DOHH2 (cell line): Measurements from ENCODE around the gene GFRA1.

Source experiments
- H3F3A ChIP-seq: fragments of 200-600 bp; sonication (generic), shearing (Covaris generic); 2 replicates; pipeline ENCODE4 v1.6.0; 2016; ENCODE audit warnings: antibody characterized with exemption, mild to moderate bottlenecking; ENCODE audit not compliant: control insufficient read depth, insufficient read depth
- H3K27ac ChIP-seq: fragments of 200-600 bp; sonication (generic); 2 replicates; pipeline ENCODE4 v1.5.1; 2014; ENCODE audit warnings: low read depth, mild to moderate bottlenecking, low read length, moderate library complexity
- H3K27me3 ChIP-seq: fragments of 200-600 bp; sonication (generic); 2 replicates; pipeline ENCODE4 v1.6.1; 2014; ENCODE audit warnings: mild to moderate bottlenecking, low read length, mixed read lengths; ENCODE audit not compliant: control insufficient read depth
- H3K36me3 ChIP-seq: fragments of 200-600 bp; sonication (generic); 2 replicates; pipeline ENCODE4 v1.6.1; 2014; ENCODE audit warnings: mild to moderate bottlenecking, low read length, moderate library complexity, mixed read lengths; ENCODE audit not compliant: control insufficient read depth
- H3K4me1 ChIP-seq: fragments of 200-600 bp; sonication (generic); 2 replicates; pipeline ENCODE4 v1.6.1; 2014; ENCODE audit warnings: mild to moderate bottlenecking, low read length, mixed read lengths; ENCODE audit not compliant: control insufficient read depth
- H3K4me2 ChIP-seq: fragments of 200-600 bp; sonication (generic); 2 replicates; pipeline ENCODE4 v1.6.0; 2014; ENCODE audit warnings: mild to moderate bottlenecking, low read length, moderate library complexity
- H3K4me3 ChIP-seq: fragments of 200-600 bp; sonication (generic); 2 replicates; pipeline ENCODE4 v1.5.1; 2014; ENCODE audit warnings: mild to moderate bottlenecking, low read length, mixed read lengths
- H3K79me2 ChIP-seq: fragments of 200-600 bp; sonication (generic); 2 replicates; pipeline ENCODE4 v1.6.1; 2014; ENCODE audit warnings: mild to moderate bottlenecking, low read length, mixed read lengths; ENCODE audit not compliant: control insufficient read depth
- H3K9me2 ChIP-seq: fragments of 200-600 bp; sonication (generic); replicated peaks from 2 replicates; pipeline ENCODE4 v1.6.1; 2014; ENCODE audit warnings: mild to moderate bottlenecking, low read length, mixed read lengths; ENCODE audit not compliant: control insufficient read depth
- H3K9me3 ChIP-seq: fragments of 200-600 bp; sonication (generic); 2 replicates; pipeline ENCODE4 v1.6.1; 2014; ENCODE audit warnings: antibody characterized with exemption, low read length, mixed read lengths; ENCODE audit not compliant: control insufficient read depth, insufficient read depth
- H4K20me1 ChIP-seq: fragments of 200-600 bp; sonication (generic); 2 replicates; pipeline ENCODE4 v1.6.0; 2014; ENCODE audit warnings: low read depth, mild to moderate bottlenecking, antibody characterized with exemption, low read length, moderate library complexity; ENCODE audit not compliant: control insufficient read depth, insufficient read depth
- CTCF ChIP-seq: fragments of 200-600 bp; sonication (generic); IDR thresholded peaks from one replicate; pipeline ENCODE4 v1.5.1; 2014; ENCODE audit warnings: antibody characterized with exemption, mild to moderate bottlenecking, low read depth, low read length; ENCODE audit not compliant: poor library complexity, severe bottlenecking
- EZH2phosphoT487 ChIP-seq: fragments of 200-600 bp; sonication (generic); IDR thresholded peaks from 2 replicates; pipeline ENCODE4 v1.6.1; 2017; ENCODE audit warnings: borderline replicate concordance, mild to moderate bottlenecking, antibody characterized with exemption, low read length, moderate library complexity, mixed read lengths

Gene GFRA1

GRCh38 chr10:116082206-116082605 lies 190.8 kb downstream of the GFRA1 start:
- no peaks in the 10 kb centered on the region for H3K36me3 ChIP-seq
- no peaks in the 10 kb centered on the region for H4K20me1 ChIP-seq
- no peak overlapping the region for H3K4me3 ChIP-seq
- no peak overlapping the region for H3K27ac ChIP-seq
- no peaks in the 10 kb centered on the region for H3F3A ChIP-seq
- H3K27me3 ChIP-seq: no peaks in the 10 kb centered on the region
- no peaks in the 10 kb centered on the region for H3K79me2 ChIP-seq
- TF ChIP-seq CTCF: no peak
- no peak for TF ChIP-seq EZH2phosphoT487
- no peak overlapping the region for H3K4me2 ChIP-seq
- no peaks in the 10 kb centered on the region for H3K4me1 ChIP-seq
- H3K9me2 ChIP-seq: no peaks in the 10 kb centered on the region
- no peaks in the 10 kb centered on the region for H3K9me3 ChIP-seq

GRCh38 chr10:116080553-116080952 lies 192.5 kb downstream of the GFRA1 start:
- Histone ChIP-seq H3K4me2 (no peak overlapping the region), H3K9me3 (no peaks in the 10 kb centered on the region), H3K9me2 (no peaks in the 10 kb centered on the region), H4K20me1 (no peaks in the 10 kb centered on the region), H3K36me3 (no peaks in the 10 kb centered on the region), H3K4me1 (no peaks in the 10 kb centered on the region), H3K79me2 (no peaks in the 10 kb centered on the region), H3K4me3 (no peak overlapping the region), H3K27me3 (no peaks in the 10 kb centered on the region), H3K27ac (no peak overlapping the region), H3F3A (no peaks in the 10 kb centered on the region)
- TF ChIP-seq EZH2phosphoT487 (no peak), CTCF (no peak)

GRCh38 chr10:116079355-116079754 lies 193.7 kb downstream of the GFRA1 start:
- no peak overlapping the region for H3K4me3 ChIP-seq
- no peaks in the 10 kb centered on the region for H3K79me2 ChIP-seq
- no peaks in the 10 kb centered on the region for H3K9me2 ChIP-seq
- H3K36me3 ChIP-seq: no peaks in the 10 kb centered on the region
- no peaks in the 10 kb centered on the region for H3K4me1 ChIP-seq
- H3K9me3 ChIP-seq: no peaks in the 10 kb centered on the region
- TF ChIP-seq EZH2phosphoT487: no peak
- no peaks in the 10 kb centered on the region for H3F3A ChIP-seq
- no peaks in the 10 kb centered on the region for H4K20me1 ChIP-seq
- H3K4me2 ChIP-seq: no peak overlapping the region
- H3K27me3 ChIP-seq: no peaks in the 10 kb centered on the region
- H3K27ac ChIP-seq: no peak overlapping the region

- no peaks in the 10 kb centered on the region for H3K27me3 ChIP-seq
- no peaks in the 10 kb centered on the region for H3K9me3 ChIP-seq
- no peak overlapping the region for H3K27ac ChIP-seq
- H3K79me2 ChIP-seq: no peaks in the 10 kb centered on the region
- no peaks in the 10 kb centered on the region for H3K4me1 ChIP-seq
- H3K9me2 ChIP-seq: no peaks in the 10 kb centered on the region
- H3K4me2 ChIP-seq: no peak overlapping the region
- no peaks in the 10 kb centered on the region for H3K36me3 ChIP-seq
- no peak for TF ChIP-seq CTCF
- no peak for TF ChIP-seq EZH2phosphoT487
- no peaks in the 10 kb centered on the region for H3F3A ChIP-seq
- H3K4me3 ChIP-seq: no peak overlapping the region
- H4K20me1 ChIP-seq: no peaks in the 10 kb centered on the region
Measured at GRCh38 chr10:116076621-116077020, 196.4 kb downstream of the GFRA1 start.
